GM18951 (cell line): ENCODE data around the gene OR2D2.
"Not testable (repeated sequence)": the region's sequence is repeated elsewhere in the genome, so short reads cannot be mapped to it uniquely, and the experiment has no call there.

Experiments
- POLR2A ChIP-seq: IDR thresholded peaks from 4 replicates; pipeline ENCODE4 v1.6.1; 2011; ENCODE audit warnings: mild to moderate bottlenecking; ENCODE audit not compliant: insufficient read length, insufficient read depth; ENCODE audit errors: extremely low read depth
- in situ Hi-C: fragments of 300-500 bp; cut with MboI; formaldehyde crosslinking; loops from one replicate; pipeline ENCODE4 v1.12.0; 2022; ENCODE audit warnings: low sequenced_read_pairs, mixed read lengths, inconsistent platforms; ENCODE audit not compliant: unreplicated experiment

OR2D2 gene

GRCh38 chr11:6892400-6892799 is at the start of gene OR2D2:
TSS of gene OR2D2 (minus strand) at chr11:6892500. CDS start at chr11:6892500, 0 bp downstream.
- TF ChIP-seq POLR2A = no peak
- in situ Hi-C loops = no loop called here

GRCh38 chr11:6941970-6942369 is 49.7 kb upstream of the OR2D2 start:
- in situ Hi-C loops = no loop called here
- TF ChIP-seq POLR2A = no peak

- in situ Hi-C loops = no loop called here
- no peak for TF ChIP-seq POLR2A
Measured at GRCh38 chr11:6932145-6932544, 39.8 kb upstream of the OR2D2 start.

GRCh38 chr11:6931146-6931713 is 38.9 kb upstream of the OR2D2 start:
- in situ Hi-C loops = no loop called here
- TF ChIP-seq POLR2A = no peak

GRCh38 chr11:6928916-6929315 is 36.6 kb upstream of the OR2D2 start:
- in situ Hi-C loops = no loop called here
- no peak for TF ChIP-seq POLR2A

GRCh38 chr11:6927030-6927617 is 34.8 kb upstream of the OR2D2 start:
- TF ChIP-seq POLR2A = no peak

GRCh38 chr11:6926208-6927029 is 34.1 kb upstream of the OR2D2 start, which contains the start of gene ZNF215:
TSS of gene ZNF215 (plus strand) at chr11:6926426. CDS start at chr11:6932273, 5,847 bp downstream.
- TF ChIP-seq POLR2A = peak; percentile 61

More at GRCh38 chr11:6927030-6927617, 34.8 kb upstream of the OR2D2 start:
- in situ Hi-C loops = no loop called here

GRCh38 chr11:6925636-6926207 is 33.4 kb upstream of the OR2D2 start:
- in situ Hi-C loops = no loop called here
- TF ChIP-seq POLR2A = no peak

More at GRCh38 chr11:6926208-6927029, 34.1 kb upstream of the OR2D2 start, which contains the start of gene ZNF215:
- in situ Hi-C loops = no loop called here

- in situ Hi-C loops = no loop called here
- TF ChIP-seq POLR2A = no peak
Measured at GRCh38 chr11:6925007-6925577, 32.8 kb upstream of the OR2D2 start.

- in situ Hi-C loops = no loop called here
- no peak for TF ChIP-seq POLR2A
Measured at GRCh38 chr11:6920702-6921101, 28.4 kb upstream of the OR2D2 start, which contains the start of gene OR2D3. TSS of gene OR2D3 (plus strand) at chr11:6921002. CDS start at chr11:6921002, 0 bp downstream.

GRCh38 chr11:6919698-6920097 is 27.4 kb upstream of the OR2D2 start:
- in situ Hi-C loops = no loop called here
- TF ChIP-seq POLR2A = no peak

GRCh38 chr11:6911948-6912347 is 19.6 kb upstream of the OR2D2 start:
- in situ Hi-C loops = no loop called here
- no peak for TF ChIP-seq POLR2A

GRCh38 chr11:6911378-6911777 is 19.1 kb upstream of the OR2D2 start:
- in situ Hi-C loops = no loop called here
- TF ChIP-seq POLR2A = no peak

GRCh38 chr11:6904804-6905203 is 12.5 kb upstream of the OR2D2 start:
- in situ Hi-C loops = not testable (repeated sequence)
